Measurements from ENCODE around the gene NUP88. TPM values are rescaled to one million over a fixed set of nuclear protein-coding genes. Genes with fewer than 3 reads are reported as not detected.

Gene NUP88
- total RNA-seq, 1 experiment from 2014 or later = 152 TPM

DNA sequence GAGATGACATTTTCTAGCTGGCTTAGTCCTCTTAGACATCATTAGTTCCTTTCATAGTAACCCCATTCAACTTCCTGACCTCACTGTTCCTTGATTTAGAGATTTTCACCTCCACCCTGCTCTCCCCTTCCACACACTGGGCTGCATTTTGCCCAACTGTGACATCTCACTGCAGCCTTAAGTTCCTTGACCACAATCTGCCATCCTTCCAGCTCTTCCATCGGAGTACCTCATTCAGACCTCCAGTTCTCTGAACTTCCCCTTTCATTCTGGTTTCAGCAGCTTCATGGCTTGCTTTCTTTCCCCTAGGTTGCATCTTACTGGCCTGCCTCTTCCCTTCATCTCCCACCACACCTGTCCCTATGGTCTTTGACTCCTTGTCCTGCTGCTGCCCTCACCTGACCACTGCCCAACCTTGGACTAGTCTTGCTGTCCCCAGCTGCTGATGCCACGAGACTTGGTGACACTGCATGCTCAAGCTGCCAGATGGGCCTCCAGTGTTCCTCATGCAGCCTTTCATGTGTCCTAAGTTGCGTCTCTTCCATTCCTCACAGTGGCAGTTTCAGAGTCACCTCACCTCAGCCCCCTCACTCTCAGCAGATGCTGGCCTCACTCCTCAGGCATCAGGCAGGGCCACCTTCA is 40.8 kb downstream of the NUP88 start:
- no peak for DNase-seq (ENCODE audit: low read depth, low spot score)
- in situ Hi-C loops (cut with HindIII; ENCODE audit: low pct_unique_long_range_greater_than_20kb, low sequenced_read_pairs) = no loop called here

DNA sequence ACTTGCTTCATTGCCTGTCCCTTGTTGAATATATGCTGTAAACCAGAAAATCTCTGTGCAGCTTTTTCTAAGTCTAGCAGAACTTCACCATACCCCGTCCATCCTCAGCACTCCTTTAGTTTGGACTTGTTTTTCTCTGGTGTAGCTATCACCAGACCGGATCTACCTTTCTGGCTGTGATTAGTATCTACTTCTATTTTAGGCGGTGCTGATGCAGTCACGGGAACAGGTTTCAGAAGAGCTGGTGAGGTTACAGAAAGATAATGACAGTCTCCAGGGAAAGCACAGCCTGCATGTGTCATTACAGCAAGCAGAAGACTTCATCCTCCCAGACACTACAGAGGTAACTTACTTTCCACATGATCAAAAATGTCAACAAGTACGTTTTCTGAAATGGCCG is 46.4 kb downstream of the NUP88 start:
- DNase-seq (ENCODE audit: low read depth, low spot score) = peak; percentile 49
- in situ Hi-C loops (cut with HindIII; ENCODE audit: low pct_unique_long_range_greater_than_20kb, low sequenced_read_pairs) = no loop called here

DNA sequence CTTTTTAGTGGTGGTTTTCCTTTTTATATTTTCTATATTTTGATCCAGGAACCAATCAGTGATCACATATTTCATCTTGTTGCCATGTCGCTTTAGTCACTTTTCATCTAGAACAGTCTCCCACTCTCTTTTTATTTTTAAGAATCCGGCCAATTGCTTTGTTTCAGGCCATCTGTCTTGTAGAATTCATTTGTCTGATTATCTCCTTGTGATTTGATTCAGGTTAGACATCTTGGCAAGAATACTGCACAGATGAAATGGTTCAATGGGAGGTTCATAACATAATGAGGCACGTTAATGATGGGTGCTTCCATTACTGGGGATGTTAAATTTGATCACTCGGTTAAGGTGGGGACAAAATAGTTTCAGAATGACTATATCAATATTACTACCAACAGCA is 49.1 kb downstream of the NUP88 start:
- DNase-seq (ENCODE audit: low read depth, low spot score) = no peak
- in situ Hi-C loops (cut with HindIII; ENCODE audit: low pct_unique_long_range_greater_than_20kb, low sequenced_read_pairs) = no loop called here

DNA sequence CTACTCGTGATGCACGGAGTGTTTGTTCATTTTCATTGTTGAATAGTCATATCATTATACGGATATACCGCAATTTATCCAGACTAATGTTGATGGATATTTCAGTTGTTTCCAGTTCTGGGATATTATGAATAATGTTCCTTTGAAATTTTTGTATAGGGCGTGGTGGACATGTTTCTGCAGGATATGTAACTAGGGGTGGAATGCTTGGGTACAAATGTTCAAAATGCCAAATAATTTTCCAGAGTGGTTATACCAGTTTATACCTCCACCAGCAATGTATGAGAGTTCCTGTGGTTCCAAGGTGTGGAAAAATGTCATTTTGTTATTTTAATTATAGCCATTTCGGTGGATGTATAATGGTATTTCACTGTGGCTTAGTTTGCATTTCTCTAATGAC is 53.6 kb downstream of the NUP88 start:
- no peak for DNase-seq (ENCODE audit: low read depth, low spot score)
- in situ Hi-C loops (cut with HindIII; ENCODE audit: low pct_unique_long_range_greater_than_20kb, low sequenced_read_pairs) = no loop called here

DNA sequence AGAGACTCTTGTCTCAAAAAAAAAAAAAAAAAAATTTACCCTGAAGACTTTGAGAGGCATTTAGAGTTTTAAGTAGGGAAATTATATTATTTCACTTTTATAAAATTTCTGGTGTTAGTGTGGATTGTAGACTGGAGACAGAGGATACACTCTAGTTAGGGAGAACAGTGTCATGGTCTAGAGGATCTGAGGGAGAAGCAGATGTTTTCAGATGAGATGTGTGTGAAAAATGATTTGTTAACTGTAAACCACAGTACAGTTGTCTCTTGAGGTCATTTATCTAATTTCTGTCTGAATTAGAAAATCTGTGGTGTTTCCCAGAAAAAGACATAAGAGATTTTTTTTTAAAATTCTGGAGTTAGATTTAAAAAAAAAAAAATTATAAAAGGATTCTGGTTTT is 54.8 kb downstream of the NUP88 start:
- no peak for DNase-seq (ENCODE audit: low read depth, low spot score)
- in situ Hi-C loops (cut with HindIII; ENCODE audit: low pct_unique_long_range_greater_than_20kb, low sequenced_read_pairs) = no loop called here

DNA sequence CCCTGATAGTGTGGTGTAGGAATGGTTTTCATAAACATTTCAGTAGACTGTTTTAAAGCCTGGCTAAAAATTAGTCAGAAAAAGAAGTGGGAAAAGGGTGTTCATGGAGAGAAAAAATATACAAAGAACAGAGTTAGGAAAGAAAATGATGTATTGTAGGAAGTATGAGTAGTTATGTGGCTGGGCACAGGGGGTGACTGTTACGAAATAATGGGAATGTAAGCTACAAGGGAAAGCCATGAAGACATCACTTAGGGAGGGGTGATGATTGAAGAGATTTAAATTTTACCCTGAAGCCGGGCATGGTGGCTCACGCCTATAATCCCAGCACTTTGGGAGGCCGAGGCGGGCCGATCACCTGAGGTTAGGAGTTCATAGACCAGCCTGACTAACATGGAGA is 55.3 kb downstream of the NUP88 start:
- no peak for DNase-seq (ENCODE audit: low read depth, low spot score)
- in situ Hi-C loops (cut with HindIII; ENCODE audit: low pct_unique_long_range_greater_than_20kb, low sequenced_read_pairs) = no loop called here

DNA sequence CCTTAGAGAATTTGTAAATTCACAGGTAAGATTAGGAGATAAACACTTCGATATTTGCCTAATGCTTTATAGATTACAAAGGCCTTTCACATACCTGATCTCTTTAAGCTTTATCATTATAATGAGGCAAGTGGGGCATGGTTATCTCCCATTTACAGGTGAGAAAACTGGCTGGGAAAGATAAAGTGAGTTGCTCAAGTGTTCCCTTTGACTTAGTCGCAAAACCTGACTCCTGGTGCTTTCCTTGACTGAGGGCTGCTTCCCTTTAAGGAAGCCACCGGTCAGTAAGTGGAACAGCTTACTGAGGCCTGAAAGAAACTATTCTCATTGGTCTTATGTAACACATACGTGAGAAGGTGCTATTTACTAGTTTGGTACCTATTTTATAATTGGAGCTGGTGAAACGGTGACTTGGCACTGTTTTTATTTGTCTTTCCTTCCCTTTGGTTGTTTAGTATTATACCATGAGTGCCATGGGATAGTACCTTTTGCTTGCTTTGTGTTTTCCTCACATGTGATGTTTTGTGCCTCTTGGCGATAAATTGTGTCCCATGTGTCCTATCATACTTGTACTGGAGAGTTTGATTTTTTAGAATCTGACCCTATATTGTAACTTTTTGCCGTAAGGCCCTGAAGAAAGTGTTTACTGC is 57.2 kb downstream of the NUP88 start:
- DNase-seq (ENCODE audit: low read depth, low spot score) = no peak
- in situ Hi-C loops (cut with HindIII; ENCODE audit: low pct_unique_long_range_greater_than_20kb, low sequenced_read_pairs) = no loop called here

DNA sequence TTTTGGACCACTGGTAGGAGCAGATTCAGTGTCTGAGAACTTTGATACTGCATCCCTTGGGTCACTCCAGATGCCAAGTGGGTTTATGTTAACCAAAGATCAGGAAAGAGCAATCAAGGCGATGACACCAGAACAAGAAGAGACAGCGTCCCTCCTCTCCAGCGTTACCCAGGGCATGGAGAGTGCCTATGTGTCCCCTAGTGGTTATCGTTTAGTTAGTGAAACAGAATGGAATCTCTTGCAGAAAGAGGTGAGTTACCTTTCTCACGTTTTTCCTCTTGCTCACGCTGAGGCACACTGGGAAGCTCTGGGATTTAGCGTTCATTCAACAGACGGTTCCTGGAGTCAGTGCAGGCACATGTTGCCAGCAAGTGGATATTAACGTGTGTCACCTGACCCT is 58.0 kb downstream of the NUP88 start:
- no peak for DNase-seq (ENCODE audit: low read depth, low spot score)
- in situ Hi-C loops (cut with HindIII; ENCODE audit: low pct_unique_long_range_greater_than_20kb, low sequenced_read_pairs) = no loop called here

DNA sequence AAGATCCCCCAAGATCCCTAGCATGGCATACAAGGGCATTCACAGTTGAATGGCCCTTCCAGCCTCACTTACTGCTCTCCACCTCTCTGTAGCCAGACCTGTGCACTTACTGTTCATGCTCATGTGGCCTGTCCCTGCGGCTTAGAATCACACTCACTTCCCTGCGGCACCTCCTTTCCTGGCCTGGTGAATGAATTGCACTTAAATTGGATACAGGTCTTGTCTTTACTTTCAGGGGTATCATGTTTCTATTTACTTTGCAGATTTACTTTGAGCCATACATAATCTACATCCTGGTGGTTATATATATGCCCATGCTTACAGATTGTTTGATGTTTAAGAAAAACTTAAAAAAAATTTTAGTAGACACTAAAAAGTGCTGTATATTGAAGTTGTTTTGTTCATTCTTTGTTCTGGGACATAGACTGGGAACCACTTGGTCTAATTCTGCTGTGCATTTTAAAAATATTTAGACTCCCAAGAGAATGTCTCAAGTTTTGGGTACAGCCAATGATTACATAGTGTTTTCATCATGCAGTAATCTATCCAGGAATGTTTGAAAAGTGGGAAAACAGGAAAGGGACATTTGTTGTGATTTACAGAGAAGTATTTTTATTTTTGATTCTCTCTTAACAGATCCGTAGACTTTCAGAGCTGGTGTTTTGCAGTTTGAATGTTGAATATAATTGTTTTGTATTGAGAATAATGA is 63.9 kb downstream of the NUP88 start:
- in situ Hi-C loops (cut with HindIII; ENCODE audit: low pct_unique_long_range_greater_than_20kb, low sequenced_read_pairs) = no loop called here
- DNase-seq (ENCODE audit: low read depth, low spot score) = no peak

DNA sequence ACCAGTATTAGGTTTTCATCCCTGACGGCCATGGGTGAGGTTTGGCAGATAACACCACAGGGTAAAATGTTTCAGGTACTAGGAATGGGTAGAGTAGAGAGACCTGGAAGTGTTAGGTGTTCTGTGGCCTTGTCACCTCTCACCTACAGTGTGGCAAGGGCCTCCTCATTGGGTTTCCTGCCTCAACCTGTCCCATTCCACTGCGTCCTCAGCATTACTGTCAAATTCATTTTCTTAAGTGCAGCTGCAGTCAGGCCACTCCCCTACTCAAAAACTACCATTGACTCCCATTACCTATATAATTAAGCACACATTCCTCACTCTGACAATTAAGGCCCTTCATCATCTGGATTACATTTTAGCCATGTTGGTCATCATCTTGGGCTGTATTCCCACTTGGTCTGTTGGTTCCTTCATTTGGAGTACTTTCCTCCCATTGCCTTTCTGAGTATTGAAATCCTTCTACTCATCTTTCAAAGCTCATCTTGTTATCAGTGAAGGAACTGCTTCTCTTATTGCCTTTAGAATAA is 64.5 kb downstream of the NUP88 start:
- DNase-seq (ENCODE audit: low read depth, low spot score) = no peak
- in situ Hi-C loops (cut with HindIII; ENCODE audit: low pct_unique_long_range_greater_than_20kb, low sequenced_read_pairs) = no loop called here

DNA sequence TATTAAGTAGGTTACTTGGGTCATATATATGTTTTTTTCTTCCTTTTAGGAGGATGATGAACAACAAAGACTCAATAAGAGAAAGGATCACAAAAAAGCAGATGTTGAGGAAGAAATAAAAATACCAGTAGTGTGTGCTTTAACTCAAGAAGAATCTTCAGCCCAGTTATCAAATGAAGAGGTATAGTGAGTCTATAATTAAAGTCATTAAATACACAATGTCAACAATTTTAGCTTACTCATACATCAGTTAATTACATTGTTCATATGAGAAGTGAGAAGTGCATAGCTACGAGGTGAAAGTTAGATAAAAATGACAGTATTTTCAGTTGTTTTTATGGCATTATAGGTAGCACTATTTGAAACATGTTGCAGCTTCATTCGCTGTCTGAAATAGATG is 65.2 kb downstream of the NUP88 start:
- DNase-seq (ENCODE audit: low read depth, low spot score) = no peak
- in situ Hi-C loops (cut with HindIII; ENCODE audit: low pct_unique_long_range_greater_than_20kb, low sequenced_read_pairs) = no loop called here

DNA sequence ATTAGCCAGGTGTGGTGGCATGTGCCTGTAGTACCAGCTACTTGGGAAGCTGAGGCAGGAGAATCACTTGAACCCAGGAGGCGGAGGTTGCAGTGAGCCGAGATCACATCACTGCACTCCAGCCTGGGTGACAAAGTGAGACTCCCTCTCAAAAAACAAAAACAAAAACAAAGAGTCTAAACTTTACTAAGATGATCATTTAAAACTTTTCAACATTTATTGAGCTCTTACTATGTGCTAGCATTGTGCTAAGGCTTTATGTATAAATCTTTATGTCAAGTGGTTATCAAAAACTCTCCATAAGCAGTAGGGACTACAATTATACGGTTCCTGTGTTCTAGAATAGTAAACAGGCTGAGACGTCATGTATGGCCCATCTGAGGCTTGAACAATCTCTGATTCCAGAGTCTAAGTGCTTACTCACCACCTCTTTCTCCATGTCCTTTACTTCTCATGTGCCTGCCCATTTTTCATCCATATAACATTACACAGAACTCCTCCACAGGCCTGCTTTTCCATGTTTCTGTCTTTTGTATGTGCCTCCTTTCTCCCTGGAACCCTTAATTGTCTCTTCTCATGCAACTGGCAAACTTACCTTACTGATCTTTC is 66.7 kb downstream of the NUP88 start:
- in situ Hi-C loops (cut with HindIII; ENCODE audit: low pct_unique_long_range_greater_than_20kb, low sequenced_read_pairs) = no loop called here
- DNase-seq (ENCODE audit: low read depth, low spot score) = no peak

DNA sequence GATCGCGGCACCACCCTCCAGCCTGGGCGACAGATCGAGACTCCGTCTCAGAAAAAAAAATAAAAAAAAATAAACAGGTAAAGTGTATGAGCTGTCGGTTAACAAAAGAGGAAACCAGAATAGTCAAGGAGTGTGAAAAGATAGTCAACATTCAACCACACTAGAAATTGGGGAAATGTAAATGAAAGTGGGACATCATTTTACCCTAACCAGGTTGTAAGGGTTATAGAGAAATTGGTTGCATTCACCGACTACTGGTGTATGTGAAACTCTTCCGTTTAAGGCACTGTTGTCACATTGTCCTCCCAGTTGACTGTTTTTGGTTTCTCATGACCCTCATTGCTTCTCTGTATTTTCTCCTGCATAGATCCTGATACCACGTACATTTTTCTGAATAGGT is 74.5 kb downstream of the NUP88 start:
- no peak for DNase-seq (ENCODE audit: low read depth, low spot score)
- in situ Hi-C loops (cut with HindIII; ENCODE audit: low pct_unique_long_range_greater_than_20kb, low sequenced_read_pairs) = no loop called here

Other genes with a start within 250 kb of the NUP88 start
- gene ZNF594, start 227.8 kb downstream of the NUP88 start, total RNA-seq (2014; rRNA removed; shearing (Covaris generic)) = 5.7 and 7.5 TPM in 2 replicates
- gene SCIMP, start 184.8 kb downstream of the NUP88 start, total RNA-seq (2014; rRNA removed; shearing (Covaris generic)) = not detected in 2 replicates
- 38.4 and 50.9 TPM in 2 replicates for gene RABEP1, start 137.4 kb downstream of the NUP88 start, total RNA-seq (2014; rRNA removed; shearing (Covaris generic))
- 48.9 and 49.0 TPM in 2 replicates for gene RPAIN, start 520 bp upstream of the NUP88 start, total RNA-seq (2014; rRNA removed; shearing (Covaris generic))
- 647 and 670 TPM in 2 replicates for gene C1QBP, start 19.5 kb upstream of the NUP88 start, total RNA-seq (2014; rRNA removed; shearing (Covaris generic))
- gene DHX33, start 49.3 kb upstream of the NUP88 start, total RNA-seq (2014; rRNA removed; shearing (Covaris generic)) = 22.4 and 26.8 TPM in 2 replicates
- 82.1 and 88.1 TPM in 2 replicates for gene DERL2, start 66.5 kb upstream of the NUP88 start, total RNA-seq (2014; rRNA removed; shearing (Covaris generic))
- 25.8 and 26.2 TPM in 2 replicates for gene MIS12, start 66.9 kb upstream of the NUP88 start, total RNA-seq (2014; rRNA removed; shearing (Covaris generic))
- gene NLRP1, start 164.8 kb upstream of the NUP88 start, total RNA-seq (2014; rRNA removed; shearing (Covaris generic)) = 4.5 and 5.3 TPM in 2 replicates